DND-41 (cell line): Measurements from ENCODE around the gene BCL2L11.

ENCODE experiments used
- ATAC-seq: fragments of 200-7000 bp; cut with Tn5 transposase; 3 replicates; pipeline ENCODE4 v1.9.1; 2021; ENCODE audit warnings: low read depth; ENCODE audit not compliant: insufficient read depth
- DNase-seq: peaks from one replicate; pipeline ENCODE4 v3.0.0-alpha.2; 2020
- H2AFZ ChIP-seq: 2 replicates; pipeline ENCODE4 v1.6.0; 2012; ENCODE audit warnings: low read depth, low read length
- H3K27ac ChIP-seq: 2 replicates; pipeline ENCODE4 v1.5.1; 2012; ENCODE audit warnings: low read length, inconsistent platforms
- H3K27me3 ChIP-seq: fragments of 200-600 bp; sonication (generic); 2 replicates; pipeline ENCODE4 v1.6.0; 2012; ENCODE audit warnings: low read length, mild to moderate bottlenecking, inconsistent platforms; ENCODE audit not compliant: insufficient read depth, poor library complexity
- H3K36me3 ChIP-seq: 2 replicates; pipeline ENCODE4 v1.5.1; 2012; ENCODE audit warnings: low read length, inconsistent platforms; ENCODE audit not compliant: insufficient read depth
- H3K4me1 ChIP-seq: 2 replicates; pipeline ENCODE4 v1.5.1; 2012; ENCODE audit warnings: mild to moderate bottlenecking, low read length; ENCODE audit not compliant: insufficient read depth
- H3K4me2 ChIP-seq: 2 replicates; pipeline ENCODE4 v1.6.0; 2012; ENCODE audit warnings: mild to moderate bottlenecking, moderate library complexity, low read length, inconsistent platforms; ENCODE audit not compliant: insufficient read depth
- H3K4me3 ChIP-seq, 2 experiments: fragments of 200-600 bp in 1 of 2; shearing (Covaris generic) in 1 of 2; 2 replicates each; pipeline ENCODE4 v1.5.1; 2012 to 2016; ENCODE audit warnings: inconsistent platforms in 2 of 2, low read length in 2 of 2, mild to moderate bottlenecking in 2 of 2, low read depth in 1 of 2, moderate library complexity in 1 of 2
- H3K79me2 ChIP-seq: 2 replicates; pipeline ENCODE4 v1.6.0; 2012; ENCODE audit warnings: low read length, inconsistent platforms; ENCODE audit not compliant: insufficient read depth
- H3K9ac ChIP-seq: 2 replicates; pipeline ENCODE4 v1.6.0; 2012; ENCODE audit warnings: low read depth, mild to moderate bottlenecking, inconsistent platforms, low read length, moderate library complexity
- H3K9me3 ChIP-seq: 2 replicates; pipeline ENCODE4 v1.5.1; 2012; ENCODE audit warnings: low read length, moderate library complexity, mild to moderate bottlenecking, inconsistent platforms; ENCODE audit not compliant: insufficient read depth, severe bottlenecking
- H4K20me1 ChIP-seq: 2 replicates; pipeline ENCODE4 v1.6.0; 2012; ENCODE audit warnings: low read length; ENCODE audit not compliant: insufficient read depth
- EZH2 ChIP-seq: IDR thresholded peaks from 3 replicates; pipeline ENCODE4 v1.6.1; 2012; ENCODE audit warnings: borderline replicate concordance, low read depth, mild to moderate bottlenecking, moderate library complexity, low read length, inconsistent platforms; ENCODE audit not compliant: severe bottlenecking
- TF ChIP-seq, protein P1 (sequence below): IDR thresholded peaks from 2 replicates; pipeline ENCODE4 v1.5.1; 2012; ENCODE audit warnings: borderline replicate concordance, low read length, moderate library complexity, mild to moderate bottlenecking; ENCODE audit not compliant: poor library complexity, severe bottlenecking; ENCODE audit errors: extremely low read depth

Gene BCL2L11

DNA sequence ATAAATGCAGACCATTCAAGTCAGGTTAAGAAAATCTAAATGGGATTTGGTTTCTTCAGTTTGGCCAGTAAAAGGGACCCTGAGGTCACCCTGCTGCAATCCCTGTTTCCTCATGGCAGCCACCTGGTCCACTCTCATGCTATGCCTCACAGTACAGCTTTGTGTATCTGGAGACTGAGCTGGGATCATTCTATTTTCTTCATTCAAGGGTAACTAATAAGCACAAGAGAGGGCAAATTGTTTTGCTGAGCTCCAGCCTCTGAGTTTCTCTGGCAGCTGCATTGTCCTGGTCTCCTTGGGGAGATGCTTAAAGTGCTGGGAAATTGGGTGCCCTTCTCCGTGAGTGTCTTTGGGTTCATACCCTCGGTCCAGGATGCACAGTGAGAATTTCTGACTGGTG, 18.5 kb upstream of the BCL2L11 start:
- Histone ChIP-seq H3K4me1 (peaks cover 19% of the 10 kb centered on the region), H3K9me3 (no peaks in the 10 kb centered on the region), H3K27me3 (no peaks in the 10 kb centered on the region), H3K79me2 (no peaks in the 10 kb centered on the region), H3K9ac (no peak overlapping the region), H3K27ac (no peak overlapping the region), H3K36me3 (no peaks in the 10 kb centered on the region), H4K20me1 (no peaks in the 10 kb centered on the region), H2AFZ (no peak overlapping the region), H3K4me3 (no peak overlapping the region), H3K4me2 (no peak overlapping the region)
- no peak for ATAC-seq
- TF ChIP-seq EZH2, result no peak
- DNase-seq, result no peak

DNA sequence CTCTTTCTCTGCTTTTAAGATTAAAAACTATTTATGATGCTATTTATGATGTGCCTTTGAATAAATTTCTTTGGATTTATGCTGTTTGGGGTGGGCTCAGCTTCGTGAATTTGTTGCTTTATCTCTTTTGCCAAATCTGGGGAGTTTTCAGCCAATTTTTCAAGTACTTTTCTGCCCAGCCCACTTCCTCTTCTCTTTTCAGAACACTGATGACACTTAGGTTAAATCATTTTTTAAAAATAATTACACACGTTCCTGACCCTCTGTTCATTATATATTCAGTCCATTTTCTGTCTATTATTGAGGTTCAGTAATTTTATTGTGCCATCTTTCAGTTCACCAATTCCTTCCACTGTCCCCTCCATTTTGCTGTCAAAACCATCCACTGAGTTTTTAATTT, 14.8 kb upstream of the BCL2L11 start:
- Histone ChIP-seq H3K9me3 (no peaks in the 10 kb centered on the region), H3K4me2 (no peak overlapping the region), H3K36me3 (no peaks in the 10 kb centered on the region), H3K27me3 (no peaks in the 10 kb centered on the region), H4K20me1 (no peaks in the 10 kb centered on the region), H3K4me3 (no peak overlapping the region), H3K9ac (no peak overlapping the region), H2AFZ (no peak overlapping the region), H3K4me1 (peaks cover 4% of the 10 kb centered on the region), H3K27ac (no peak overlapping the region), H3K79me2 (no peaks in the 10 kb centered on the region)
- TF ChIP-seq EZH2, result no peak
- TF ChIP-seq, protein P1, sequence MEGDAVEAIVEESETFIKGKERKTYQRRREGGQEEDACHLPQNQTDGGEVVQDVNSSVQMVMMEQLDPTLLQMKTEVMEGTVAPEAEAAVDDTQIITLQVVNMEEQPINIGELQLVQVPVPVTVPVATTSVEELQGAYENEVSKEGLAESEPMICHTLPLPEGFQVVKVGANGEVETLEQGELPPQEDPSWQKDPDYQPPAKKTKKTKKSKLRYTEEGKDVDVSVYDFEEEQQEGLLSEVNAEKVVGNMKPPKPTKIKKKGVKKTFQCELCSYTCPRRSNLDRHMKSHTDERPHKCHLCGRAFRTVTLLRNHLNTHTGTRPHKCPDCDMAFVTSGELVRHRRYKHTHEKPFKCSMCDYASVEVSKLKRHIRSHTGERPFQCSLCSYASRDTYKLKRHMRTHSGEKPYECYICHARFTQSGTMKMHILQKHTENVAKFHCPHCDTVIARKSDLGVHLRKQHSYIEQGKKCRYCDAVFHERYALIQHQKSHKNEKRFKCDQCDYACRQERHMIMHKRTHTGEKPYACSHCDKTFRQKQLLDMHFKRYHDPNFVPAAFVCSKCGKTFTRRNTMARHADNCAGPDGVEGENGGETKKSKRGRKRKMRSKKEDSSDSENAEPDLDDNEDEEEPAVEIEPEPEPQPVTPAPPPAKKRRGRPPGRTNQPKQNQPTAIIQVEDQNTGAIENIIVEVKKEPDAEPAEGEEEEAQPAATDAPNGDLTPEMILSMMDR, result no peak
- DNase-seq (no peak), ATAC-seq (no peak)

DNA sequence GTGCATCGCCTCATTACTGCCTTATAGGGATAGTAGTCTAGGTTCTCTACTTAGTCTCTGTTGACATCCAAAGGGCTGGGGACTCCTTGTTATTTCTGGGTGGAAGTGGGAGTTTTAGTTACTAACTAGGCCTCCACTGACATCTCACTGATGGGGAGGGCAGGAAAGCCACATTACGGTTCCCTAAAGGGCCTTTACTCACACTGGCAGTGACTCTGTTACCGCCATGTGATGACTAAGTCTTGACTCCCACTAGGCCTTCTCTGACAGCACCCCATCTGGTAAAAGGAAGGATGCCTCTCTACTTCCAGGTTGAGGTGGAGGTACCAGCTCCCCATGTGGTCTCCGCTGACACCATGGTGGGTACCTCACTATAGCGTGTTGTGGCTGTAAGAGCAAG, 14.0 kb upstream of the BCL2L11 start:
- no peak overlapping the region for H3K9ac ChIP-seq
- peaks cover 10% of the 10 kb centered on the region for H3K4me1 ChIP-seq
- no peak overlapping the region for H3K4me3 ChIP-seq
- no peak for ATAC-seq
- no peaks in the 10 kb centered on the region for H3K9me3 ChIP-seq
- no peaks in the 10 kb centered on the region for H3K79me2 ChIP-seq
- no peak for DNase-seq
- no peak overlapping the region for H3K4me2 ChIP-seq
- no peaks in the 10 kb centered on the region for H4K20me1 ChIP-seq
- H3K27me3 ChIP-seq, result no peaks in the 10 kb centered on the region
- H3K36me3 ChIP-seq, result no peaks in the 10 kb centered on the region
- no peak overlapping the region for H3K27ac ChIP-seq
- TF ChIP-seq, protein P1, result no peak
- no peak for TF ChIP-seq EZH2
- no peak overlapping the region for H2AFZ ChIP-seq

DNA sequence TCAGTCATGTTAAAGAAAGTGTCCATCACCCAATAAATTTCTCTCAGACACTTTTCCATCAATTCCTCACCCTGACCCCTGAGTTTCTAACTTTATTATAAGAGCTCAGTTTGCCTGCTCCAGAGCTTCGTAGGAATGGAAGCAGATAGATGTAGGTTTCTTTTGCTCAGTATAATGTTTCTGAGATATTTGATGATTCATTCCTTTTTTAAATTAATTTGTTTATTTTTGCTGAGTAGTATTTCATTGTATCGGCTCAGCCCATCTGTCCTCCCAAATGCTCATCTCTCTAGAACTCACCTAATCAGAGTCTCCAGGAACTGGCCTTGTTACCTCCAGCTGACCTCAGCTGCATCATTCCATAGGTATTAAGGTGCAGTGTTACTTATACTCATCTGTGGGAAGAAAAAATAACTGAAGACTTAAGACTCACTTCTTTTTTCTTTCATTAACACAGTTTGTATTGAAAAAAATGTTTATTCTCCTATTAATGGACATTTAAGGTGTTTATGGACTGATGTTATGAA, 11.9 kb upstream of the BCL2L11 start:
- no peak for DNase-seq
- Histone ChIP-seq H3K79me2 (no peaks in the 10 kb centered on the region), H3K9me3 (no peaks in the 10 kb centered on the region), H2AFZ (no peak overlapping the region), H3K9ac (no peak overlapping the region), H3K4me1 (peaks cover 12% of the 10 kb centered on the region), H3K36me3 (no peaks in the 10 kb centered on the region), H3K27ac (no peak overlapping the region), H3K4me2 (no peak overlapping the region), H3K4me3 (no peak overlapping the region), H3K27me3 (no peaks in the 10 kb centered on the region), H4K20me1 (no peaks in the 10 kb centered on the region)
- TF ChIP-seq, protein P1, result no peak
- TF ChIP-seq EZH2, result no peak
- no peak for ATAC-seq
